Fibroblast of skin of right biceps (primary cell): ENCODE measurements around the gene CDIPT.
A peak's percentile ranks its signal among the peaks of the same experiment; 100 is the strongest.
"Not testable (repeated sequence)": the region's sequence is repeated elsewhere in the genome, so short reads cannot be mapped to it uniquely, and the experiment has no call there.

ENCODE experiments used
- DNase-seq: peaks from one replicate; pipeline ENCODE4 v3.0.0-alpha.2; 2013

CDIPT gene

GRCh38 chr16:29862884-29863668 is at the start of gene CDIPT:
TSS of gene CDIPT (minus strand) at chr16:29863226. CDS start at chr16:29862857, 369 bp downstream.
- DNase-seq = peak; percentile 97

- DNase-seq = no peak
Measured at GRCh38 chr16:29912087-29912486, 49.1 kb upstream of the CDIPT start.

DNA sequence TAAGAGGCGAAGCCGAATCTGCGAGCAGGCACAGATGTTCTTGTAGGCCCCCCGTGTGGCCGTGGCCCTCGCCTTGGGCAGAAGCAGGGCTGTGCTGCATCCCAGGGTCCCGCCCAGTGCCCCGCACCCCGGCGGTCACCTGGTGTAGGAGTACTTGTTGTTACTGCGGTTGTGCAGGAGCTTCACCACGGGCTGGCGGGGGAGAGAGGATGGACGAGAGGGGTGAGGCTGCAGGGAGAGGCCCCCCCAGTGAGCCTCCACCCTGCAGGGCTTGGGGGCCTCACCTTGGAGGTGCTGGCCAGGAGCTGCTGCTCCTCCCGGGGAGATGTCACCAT is 48.6 kb upstream of the CDIPT start:
- no peak for DNase-seq

DNA sequence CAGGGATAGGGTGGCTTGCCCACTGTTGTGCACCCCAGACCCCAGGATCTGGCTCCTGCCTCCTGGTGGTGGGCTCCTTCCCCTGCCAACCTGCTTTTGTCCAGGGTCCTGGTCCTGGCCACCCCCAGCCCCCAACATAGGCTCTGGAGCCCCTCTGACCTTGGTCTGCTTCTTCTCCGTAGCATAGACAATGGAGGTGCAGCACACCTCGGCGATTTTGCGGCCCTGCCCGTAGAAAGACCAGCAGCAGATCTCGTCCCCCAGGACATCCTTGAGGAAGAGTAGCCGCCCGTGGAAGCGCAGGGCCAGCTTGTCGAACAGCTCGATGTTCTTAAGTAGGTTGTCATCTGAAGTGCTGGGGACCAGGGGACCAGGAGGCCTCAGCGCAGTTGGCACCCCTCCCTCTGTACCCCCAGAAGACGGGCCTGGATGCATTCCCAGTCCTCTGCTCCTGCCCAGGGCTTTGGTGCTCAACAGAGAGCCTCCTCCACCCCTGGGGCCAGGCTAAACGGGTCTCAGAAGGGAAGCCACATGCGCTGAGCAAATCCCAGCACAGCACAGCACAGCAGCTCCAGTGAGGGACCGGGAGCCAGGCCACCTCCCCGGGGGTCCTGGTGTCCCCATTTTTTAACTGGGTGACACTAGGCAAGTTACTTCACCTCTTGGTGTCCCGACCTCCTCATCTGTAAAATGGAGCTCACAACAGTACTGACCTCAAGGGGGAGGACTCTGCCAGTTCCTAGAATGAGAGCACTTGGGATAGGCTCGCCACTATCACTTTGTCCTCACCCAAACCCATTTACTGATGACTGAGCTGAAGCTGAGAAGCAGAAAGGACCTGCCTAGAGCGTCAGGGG is 48.0 kb upstream of the CDIPT start:
- no peak for DNase-seq

DNA sequence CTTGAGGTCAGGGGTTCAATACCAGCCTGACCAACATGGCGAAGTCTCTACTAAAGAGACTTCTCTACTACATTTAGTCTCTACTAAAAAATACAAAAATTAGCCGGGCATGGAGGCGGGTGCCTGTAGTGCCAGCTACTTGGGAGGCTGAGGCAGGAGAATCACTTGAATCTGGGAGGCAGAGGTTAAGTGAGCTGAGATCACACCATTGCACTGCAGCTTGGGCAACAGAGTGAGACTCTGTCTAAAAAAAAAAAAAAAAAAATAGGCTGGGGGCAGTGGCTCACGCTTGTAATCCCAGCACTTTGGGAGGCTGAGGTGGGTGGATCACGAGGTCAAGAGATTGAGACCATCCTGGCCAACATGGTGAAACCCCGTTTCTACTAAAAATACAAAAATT is 46.8 kb upstream of the CDIPT start:
- DNase-seq = not testable (repeated sequence)

DNA sequence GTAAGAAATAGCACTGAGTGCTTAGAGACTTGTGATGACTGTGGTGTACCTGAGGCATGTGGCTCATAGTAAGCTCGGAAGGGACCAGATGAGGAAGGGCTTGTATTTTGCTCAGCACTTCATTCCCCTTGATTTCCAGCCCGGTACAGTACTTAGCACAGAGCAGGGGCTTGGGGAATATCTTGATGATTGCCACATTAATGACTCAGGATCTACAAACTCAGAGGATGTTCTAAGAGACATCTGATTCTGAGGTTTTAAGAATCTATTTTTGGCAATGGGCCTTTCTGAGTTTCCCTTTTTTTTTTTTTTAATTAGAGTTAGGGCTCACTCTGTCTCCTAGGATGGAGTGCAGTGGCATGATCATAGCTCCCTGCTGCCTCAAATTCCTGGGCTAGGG is 46.4 kb upstream of the CDIPT start:
- peak; percentile 45 for DNase-seq

DNA sequence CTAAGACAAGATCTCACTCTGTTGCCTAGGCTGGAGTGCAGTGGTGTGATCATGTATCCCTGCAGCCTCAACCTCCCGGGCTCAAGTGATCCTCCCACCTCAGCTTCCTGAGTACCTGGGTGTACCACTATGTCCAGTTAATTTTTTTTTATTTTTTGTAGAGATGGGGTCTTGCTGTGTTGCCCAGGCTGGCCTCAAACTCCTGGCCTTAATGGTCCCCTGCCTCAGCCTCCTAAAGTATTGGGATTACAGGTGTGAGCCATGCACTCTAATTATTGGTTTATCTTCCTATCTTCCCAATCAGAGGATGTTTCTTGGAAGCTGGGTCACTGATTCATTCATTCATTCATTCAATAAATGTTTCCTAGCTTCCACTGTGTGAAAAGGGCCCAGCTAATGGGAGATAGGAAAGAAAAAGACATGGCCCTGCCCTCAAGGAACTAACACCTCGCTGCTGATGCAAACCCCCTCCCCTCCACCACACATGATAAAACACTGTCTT is 45.7 kb upstream of the CDIPT start:
- DNase-seq = no peak

DNA sequence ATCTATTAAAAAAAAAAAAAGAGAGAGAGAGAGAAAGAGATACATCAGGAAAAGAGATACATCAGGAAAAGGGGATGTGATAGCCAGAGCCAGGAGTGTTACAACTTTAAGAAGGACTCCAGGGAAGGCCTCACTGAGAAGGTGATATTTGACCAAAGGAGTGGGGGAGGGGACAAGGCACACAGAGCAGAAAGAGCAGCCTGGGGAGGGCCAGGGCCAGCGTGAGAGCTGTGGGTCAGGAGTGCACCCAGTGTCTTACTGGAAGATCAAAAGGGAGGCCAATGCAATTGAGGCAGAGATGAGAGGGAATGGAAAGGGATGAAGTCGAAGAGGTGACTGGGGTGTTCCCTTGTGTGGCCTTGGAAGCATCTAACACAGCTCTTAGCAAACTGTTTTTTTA is 44.9 kb upstream of the CDIPT start:
- no peak for DNase-seq

DNA sequence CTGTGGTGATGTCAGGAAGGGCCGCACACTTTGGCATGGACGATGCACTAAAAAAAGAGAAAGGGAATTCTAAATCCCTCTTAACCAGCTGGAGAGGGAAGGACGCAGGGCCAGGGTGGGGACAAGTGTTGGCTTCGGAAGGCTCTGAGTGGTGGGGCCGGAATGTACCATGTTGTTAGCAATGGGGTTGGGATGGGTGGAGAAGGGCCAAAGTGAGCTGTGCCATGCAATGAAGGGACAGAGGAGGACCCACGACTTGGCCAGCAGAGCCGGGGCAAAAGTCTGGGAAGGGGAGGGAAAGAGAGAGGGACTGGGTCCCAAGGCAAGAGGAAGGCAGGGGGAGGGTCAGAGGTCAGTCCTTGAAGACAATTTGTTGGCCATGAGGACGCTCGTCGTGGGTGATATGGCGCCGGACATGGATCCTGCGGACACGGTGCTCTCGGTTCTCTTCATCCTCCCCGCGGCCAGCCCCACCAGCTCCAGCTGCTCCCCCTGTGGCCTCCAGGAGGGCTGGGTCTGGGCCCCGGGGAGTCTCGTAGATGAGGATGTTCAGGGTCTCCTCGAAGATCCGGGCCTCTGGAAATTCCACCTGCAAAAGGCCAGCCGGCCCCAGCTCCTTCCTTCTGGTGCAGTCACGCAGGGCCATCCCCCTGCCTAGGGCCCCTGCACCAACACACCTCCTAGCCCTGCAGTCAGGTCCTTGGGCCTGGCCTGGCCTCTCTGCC is 43.7 kb upstream of the CDIPT start:
- no peak for DNase-seq

DNA sequence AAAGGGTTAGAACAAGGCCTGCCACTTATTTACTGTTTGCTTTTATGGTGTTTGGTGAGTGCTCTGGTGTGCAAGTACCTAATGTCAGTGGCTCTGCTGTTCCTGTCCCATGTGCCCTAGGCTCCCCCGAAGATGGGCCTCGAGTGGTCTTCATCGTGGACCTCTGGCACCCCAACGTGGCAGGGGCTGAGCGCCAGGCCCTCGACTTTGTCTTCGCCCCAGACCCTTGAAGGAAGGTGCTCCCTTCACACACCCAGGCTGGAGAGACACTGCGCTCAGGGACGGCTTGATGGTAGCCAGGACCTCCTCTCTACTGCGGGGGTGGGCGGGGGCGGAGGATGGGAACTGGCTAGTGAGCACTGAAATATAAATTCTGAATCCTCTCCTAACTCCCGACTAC is 42.6 kb upstream of the CDIPT start:
- DNase-seq = no peak

GRCh38 chr16:29904947-29905346 is 41.9 kb upstream of the CDIPT start:
- DNase-seq = no peak

- no peak for DNase-seq
Measured at GRCh38 chr16:29903590-29903989, 40.6 kb upstream of the CDIPT start.

DNA sequence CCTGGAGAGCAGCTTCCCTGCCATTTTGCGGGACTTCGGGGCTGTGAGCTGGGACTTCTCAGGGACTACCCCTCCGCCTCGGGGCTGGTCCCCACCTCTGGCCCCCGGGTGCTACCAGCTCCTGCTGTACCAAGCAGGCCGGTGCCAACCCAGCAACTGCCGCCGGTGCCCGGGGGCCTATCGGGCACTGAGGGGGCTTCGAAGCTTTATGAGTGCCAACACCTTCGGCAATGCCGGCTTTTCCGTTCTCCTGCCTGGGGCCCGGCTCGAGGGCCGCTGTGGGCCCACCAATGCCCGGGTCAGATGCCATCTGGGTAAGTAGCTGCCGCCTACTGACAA is 38.5 kb upstream of the CDIPT start:
- no peak for DNase-seq

DNA sequence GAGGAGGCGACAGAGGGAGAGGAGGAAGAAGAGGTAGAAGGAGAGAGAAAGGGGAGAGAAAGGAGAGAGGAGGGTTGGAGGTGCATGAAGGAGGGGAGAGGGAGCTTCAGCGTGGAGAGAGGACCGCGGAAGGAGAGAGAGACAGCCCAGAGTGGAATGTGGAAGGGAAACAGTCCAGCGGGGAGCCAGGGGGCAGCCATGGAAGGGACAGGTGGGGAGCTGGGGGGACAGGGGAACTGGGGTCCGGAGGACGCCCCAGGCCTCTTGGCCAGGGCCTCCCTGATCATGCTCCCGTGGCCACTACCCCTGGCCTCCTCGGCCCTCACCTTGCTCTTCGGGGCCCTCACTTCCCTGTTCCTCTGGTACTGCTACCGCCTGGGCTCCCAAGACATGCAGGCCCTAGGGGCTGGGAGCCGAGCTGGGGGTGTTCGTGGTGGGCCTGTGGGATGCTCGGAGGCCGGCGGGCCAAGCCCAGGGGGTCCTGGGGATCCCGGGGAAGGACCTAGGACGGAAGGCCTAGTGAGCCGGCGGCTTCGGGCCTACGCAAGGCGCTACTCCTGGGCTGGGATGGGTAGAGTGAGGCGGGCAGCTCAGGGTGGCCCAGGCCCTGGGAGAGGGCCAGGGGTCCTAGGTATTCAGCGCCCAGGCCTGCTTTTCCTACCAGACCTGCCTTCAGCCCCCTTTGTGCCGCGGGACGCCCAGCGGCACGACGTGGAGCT is 38.0 kb upstream of the CDIPT start:
- DNase-seq = no peak

DNA sequence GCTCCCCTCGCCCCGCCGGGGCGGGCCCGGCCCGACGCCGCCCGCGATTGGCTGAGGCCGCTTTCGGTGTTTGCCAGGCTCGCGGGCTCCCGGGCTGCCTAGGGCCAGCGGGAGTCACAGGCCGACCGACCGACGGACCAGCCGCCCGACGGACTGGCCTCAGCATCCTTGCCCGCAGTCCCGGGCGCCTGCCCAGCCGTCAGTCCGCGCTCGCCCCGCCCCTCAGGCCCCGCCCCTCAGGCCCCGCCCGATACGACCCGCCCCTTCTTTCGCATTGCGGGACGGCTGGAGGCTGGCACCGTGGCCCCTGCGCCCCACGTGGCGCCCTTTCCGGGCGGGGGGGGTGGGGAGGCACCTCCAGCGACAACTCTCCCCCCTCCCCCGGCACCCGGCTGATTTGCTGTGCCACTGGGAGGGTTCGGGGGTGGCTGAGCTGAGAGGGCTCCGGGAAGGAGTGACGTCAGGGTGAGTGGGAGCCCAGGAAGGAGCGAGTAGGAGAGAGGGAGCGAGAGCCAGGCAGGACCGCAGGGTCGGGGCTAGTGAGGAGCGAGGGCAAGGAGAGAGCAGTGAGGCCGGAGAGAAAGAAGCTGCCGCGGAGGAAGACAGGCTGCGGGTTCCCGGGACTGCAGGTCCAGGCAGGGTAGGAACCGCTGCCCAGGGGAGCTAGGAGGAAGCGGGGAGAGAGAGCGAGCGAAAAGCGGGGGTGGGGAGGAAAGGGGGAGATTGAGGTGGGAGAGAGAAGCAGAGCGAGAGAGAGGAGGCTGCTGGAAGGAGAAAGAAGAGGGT is 37.3 kb upstream of the CDIPT start, which contains the start of gene ASPHD1:
ASPHD1 (plus strand) TSS at position 387 of the 786 bp plus-strand sequence. CDS start 484 bp downstream, outside the sequence.
- peak; percentile 80 for DNase-seq

DNA sequence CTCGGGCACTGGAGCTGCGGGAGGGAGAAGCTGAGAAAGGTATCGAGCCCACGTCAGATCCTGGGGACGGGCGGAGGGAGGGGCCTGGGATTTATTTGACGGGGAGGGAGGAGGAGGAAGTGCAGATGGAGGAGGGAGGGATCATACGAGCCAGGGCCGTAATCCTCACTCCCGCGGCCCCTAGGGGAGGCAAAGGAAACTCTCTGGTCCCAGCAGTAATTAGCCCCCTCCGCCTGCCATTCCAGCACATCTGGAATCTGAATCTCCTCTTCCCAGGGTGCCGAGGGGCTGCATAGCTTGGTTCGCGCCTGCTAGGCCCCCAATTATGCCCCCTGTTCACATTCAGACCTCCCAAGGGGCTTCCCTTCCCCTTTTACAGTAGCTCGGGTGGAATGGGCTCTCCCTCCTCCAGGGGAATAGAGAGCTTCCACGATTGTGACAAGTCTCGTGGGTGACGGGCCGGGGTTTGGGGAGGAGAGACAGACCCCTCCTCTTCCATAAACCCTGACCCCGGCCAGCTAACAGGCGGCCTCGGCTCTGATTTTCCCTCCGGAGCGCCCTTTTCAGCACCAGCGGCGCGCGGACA is 36.6 kb upstream of the CDIPT start, which contains the start of gene SEZ6L2:
SEZ6L2 (minus strand) TSS at position 35 of the 586 bp plus-strand sequence. CDS start 531 bp downstream, outside the sequence.
- peak; percentile 83 for DNase-seq

DNA sequence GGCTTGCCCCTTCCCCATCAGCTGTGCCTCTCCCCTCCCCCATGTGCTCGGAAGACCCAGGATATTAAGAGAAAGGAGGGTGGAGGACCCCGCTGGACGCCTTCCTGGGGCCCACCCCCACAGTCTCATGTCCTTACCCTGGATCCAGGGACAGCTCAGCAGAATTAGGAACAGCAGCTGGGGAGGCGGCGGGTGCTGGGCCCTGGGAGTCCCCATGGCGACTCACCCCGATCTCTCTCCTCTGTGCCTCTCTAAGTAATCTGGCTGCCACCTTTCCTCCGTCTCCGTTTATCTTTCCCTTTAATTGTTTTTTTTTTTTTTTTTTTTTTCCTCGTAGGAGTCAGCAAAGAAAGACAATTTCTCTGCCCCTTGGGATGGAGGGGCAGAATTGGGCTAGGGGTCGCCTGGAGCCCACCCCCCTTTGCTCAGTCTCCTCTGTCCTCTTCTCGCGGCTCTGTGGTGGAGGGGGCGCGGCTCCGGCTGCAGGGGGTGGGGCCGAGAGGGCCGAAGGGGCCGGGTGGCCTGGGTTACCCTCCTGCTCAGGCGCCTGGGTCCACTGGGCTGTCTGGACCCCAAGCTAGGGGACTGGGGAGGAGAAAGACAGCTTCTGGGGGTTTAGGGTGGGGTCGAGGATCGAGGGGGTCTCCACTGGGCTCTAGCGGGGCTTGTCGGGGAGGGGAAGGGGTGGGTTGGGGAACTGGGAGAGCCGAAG is 35.9 kb upstream of the CDIPT start:
- no peak for DNase-seq

DNA sequence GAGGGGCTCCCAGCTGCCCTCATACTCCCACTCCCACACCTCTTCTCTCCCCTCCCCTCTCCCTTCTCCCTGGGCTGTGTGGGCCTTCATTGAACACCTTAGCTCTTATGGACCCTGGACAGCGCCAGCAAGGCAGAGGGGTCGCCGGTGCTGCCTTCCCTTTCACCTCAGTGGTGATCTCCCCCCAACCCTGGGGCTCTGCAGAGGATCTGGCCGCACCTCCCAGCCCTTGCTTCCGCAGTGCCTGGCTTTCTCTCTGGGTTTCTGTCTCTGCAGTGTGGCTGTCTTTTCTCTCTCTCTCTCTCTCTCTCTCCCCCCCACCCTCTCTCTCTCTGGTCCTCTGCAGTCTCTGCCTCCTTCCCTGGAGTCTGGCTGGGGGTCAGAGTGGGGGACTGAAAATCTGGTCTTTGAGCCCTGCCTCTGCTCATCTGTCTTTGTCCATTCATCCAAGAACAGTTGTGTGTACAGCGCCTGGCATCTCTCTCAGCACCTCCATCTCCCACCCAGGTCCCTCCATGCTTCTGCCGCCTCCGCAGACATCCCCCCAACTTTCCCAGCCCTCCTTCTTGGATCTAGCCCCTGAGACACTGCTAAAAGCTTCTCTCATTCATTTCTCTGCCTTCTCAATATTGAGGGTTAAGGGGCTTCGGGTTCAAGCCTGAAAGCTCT is 35.2 kb upstream of the CDIPT start:
- DNase-seq = no peak

GRCh38 chr16:29897333-29897732 is 34.3 kb upstream of the CDIPT start:
- DNase-seq = no peak

DNA sequence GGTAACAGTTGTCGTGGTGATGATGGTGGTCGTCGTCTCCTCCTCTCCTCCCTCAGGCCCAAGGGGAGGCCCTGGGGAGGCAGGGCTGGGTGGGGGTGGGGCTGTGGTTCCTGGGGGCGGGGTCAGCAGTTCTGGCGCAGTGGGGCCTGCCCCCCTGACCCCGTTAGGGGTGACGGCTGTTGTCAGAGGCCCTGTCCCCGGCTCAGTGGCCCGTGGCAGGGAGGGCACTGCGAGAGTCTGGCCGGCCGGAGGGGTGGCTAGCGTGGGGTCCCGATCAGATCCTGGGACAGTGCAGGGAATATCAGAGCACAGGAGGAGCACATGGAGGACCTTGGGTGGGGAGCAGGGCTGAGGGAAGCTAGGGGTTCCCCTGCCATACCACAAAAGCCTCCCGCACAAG is 33.8 kb upstream of the CDIPT start:
- DNase-seq = no peak
